Fibroblast of skin of right biceps (primary cell): ENCODE results near the gene SFTPA1.
"Not testable (repeated sequence)": the region's sequence is repeated elsewhere in the genome, so short reads cannot be mapped to it uniquely, and the experiment has no call there.

Source experiments
- DNase-seq: peaks from one replicate; pipeline ENCODE4 v3.0.0-alpha.2; 2013

The SFTPA1 gene

GRCh38 chr10:79611193-79611976 is 646 bp downstream of the SFTPA1 start:
- DNase-seq, result not testable (repeated sequence)

GRCh38 chr10:79615577-79615976 is 4.8 kb downstream of the SFTPA1 start:
- no peak for DNase-seq

GRCh38 chr10:79616164-79616563 is 5.4 kb downstream of the SFTPA1 start:
- no peak for DNase-seq

- DNase-seq, result not testable (repeated sequence)
These were observed 12.9 kb downstream of the SFTPA1 start for GRCh38 chr10:79623663-79624062.

- no peak for DNase-seq
These were observed 16.3 kb downstream of the SFTPA1 start for GRCh38 chr10:79627075-79627474.

- no peak for DNase-seq
These were observed 17.3 kb downstream of the SFTPA1 start for GRCh38 chr10:79628083-79628482.

- no peak for DNase-seq
These were observed 18.5 kb downstream of the SFTPA1 start for GRCh38 chr10:79628988-79629954.

- no peak for DNase-seq
These were observed 19.2 kb downstream of the SFTPA1 start for GRCh38 chr10:79629955-79630327.

- not testable (repeated sequence) for DNase-seq
These were observed 26.0 kb downstream of the SFTPA1 start for GRCh38 chr10:79636654-79637199.

GRCh38 chr10:79638318-79638717 is 27.6 kb downstream of the SFTPA1 start:
- DNase-seq, result no peak

- DNase-seq, result not testable (repeated sequence)
These were observed 42.0 kb downstream of the SFTPA1 start for GRCh38 chr10:79652695-79653094.

GRCh38 chr10:79663287-79663686 is 52.5 kb downstream of the SFTPA1 start:
- DNase-seq, result not testable (repeated sequence)

- not testable (repeated sequence) for DNase-seq
These were observed 53.9 kb downstream of the SFTPA1 start for GRCh38 chr10:79664686-79665085.
